Upper lobe of left lung (tissue), 6 donors: ENCODE results near the gene BATF2. TPM values are rescaled to one million over a fixed set of nuclear protein-coding genes. Genes with fewer than 3 reads are reported as not detected.

Source experiments
- ATAC-seq, 2 donors: fragments of 200-7000 bp; cut with Tn5 transposase; one replicate each; pipeline ENCODE4 v1.9.1; 2022; ENCODE audit warnings: mild to moderate bottlenecking in 2 of 2, moderate library complexity in 2 of 2; ENCODE audit not compliant: low FRiP score in 2 of 2
- DNase-seq, 2 donors: peaks; one replicate each; pipeline ENCODE4 v3.0.0-alpha.2; 2019 to 2020
- H3K27ac ChIP-seq, 4 donors: fragments of 200-600 bp; sonication (generic); one replicate each; pipeline ENCODE4 v1.5.1; 2016 to 2019
- H3K27me3 ChIP-seq, 4 donors: fragments of 200-600 bp; sonication (generic); one replicate each; pipeline ENCODE4 v1.5.1; 2017 to 2019
- H3K36me3 ChIP-seq, 4 donors: fragments of 200-600 bp; sonication (generic); one replicate each; pipeline ENCODE4 v1.5.1; 2016 to 2019
- H3K4me1 ChIP-seq, 4 donors: fragments of 200-600 bp; sonication (generic); one replicate each; pipeline ENCODE4 v1.5.1; 2018 to 2019
- H3K4me3 ChIP-seq, 4 donors: fragments of 200-600 bp; sonication (generic); one replicate each; pipeline ENCODE4 v1.5.1; 2017 to 2019; ENCODE audit warnings: mild to moderate bottlenecking in 2 of 4, moderate library complexity in 1 of 4
- H3K9me3 ChIP-seq, 4 donors: fragments of 200-600 bp; sonication (generic); one replicate each; pipeline ENCODE4 v1.5.1; 2018 to 2019
- CTCF ChIP-seq, 6 experiments: fragments of 450-650 bp in 4 of 6; fragments of 200-600 bp in 2 of 6; sonication (generic) in 2 of 6; IDR thresholded peaks; one replicate each; pipeline ENCODE4 v1.5.1; 2016 to 2019; ENCODE audit warnings: antibody characterized with exemption in 6 of 6
- EP300 ChIP-seq, 4 donors: sonication (generic); formaldehyde crosslinking; IDR thresholded peaks; one replicate each; pipeline ENCODE4 v1.5.1; 2017; ENCODE audit warnings: antibody characterized with exemption in 4 of 4, control low read depth in 2 of 4
- POLR2A ChIP-seq, 4 donors: fragments of 450-650 bp; IDR thresholded peaks; one replicate each; pipeline ENCODE4 v1.5.1; 2016 to 2017; ENCODE audit warnings: antibody characterized with exemption in 4 of 4, mild to moderate bottlenecking in 2 of 4
- POLR2AphosphoS5 ChIP-seq, 2 donors: sonication (generic); formaldehyde crosslinking; IDR thresholded peaks; one replicate each; pipeline ENCODE4 v1.5.1; 2017; ENCODE audit warnings: antibody characterized with exemption in 2 of 2
- WGBS, 2 donors: methylation state at CpG; one replicate each; pipeline ENCODE4 v1.1.5; 2017 to 2018; 5-methylcytosine and 5-hydroxymethylcytosine counted together
- total RNA-seq, 6 donors: library from RNA; depleted of rRNA in 4 of 6; stranded (reverse); fragments of >200 nt in 4 of 6; gene quantifications; one replicate each; pipeline versions ENCODE4 v1.1.0 to v1.2.1, GENCODE V29; 2016 to 2021
- donor health status: DM: no; HTN: no; CAD: no; lungs with moderate emphysema.
- donor health status: DM: no; HTN: yes; CAD: no; lungs with severe emphysema.

Gene BATF2
- total RNA-seq, 6 donors from 2014 or later, result 1.7 to 36.7 (median 6.0) TPM

GRCh38 chr11:64974124-64974523 is 22.6 kb downstream of the BATF2 start:
- Histone ChIP-seq H3K36me3 (no peaks in the 10 kb centered on the region), H3K27me3 (no peaks in the 10 kb centered on the region), H3K9me3 (no peaks in the 10 kb centered on the region), H3K27ac (no peak overlapping the region), H3K4me1 (peaks cover 8 to 13% (median 10%) of the 10 kb centered on the region in 4 donors), H3K4me3 (no peak overlapping the region)
- 78 to 86% methylated on average over 5 of the region's 5 CpGs for WGBS, 2 donors
- ATAC-seq (no peak), DNase-seq (no peak)
- TF ChIP-seq POLR2AphosphoS5 (IDR thresholded peaks at IDR 0.05) (no peak), EP300 (IDR thresholded peaks at IDR 0.05) (no peak), CTCF (IDR thresholded peaks at IDR 0.05) (no peak), POLR2A (IDR thresholded peaks at IDR 0.05) (no peak)

GRCh38 chr11:64971421-64972233 is 25.1 kb downstream of the BATF2 start, which contains the start of gene MAJIN:
Gene MAJIN (minus strand): TSS chr11:64972108. CDS start chr11:64959405, 12,703 bp downstream.
- ATAC-seq (peak; percentile 55 to 92), DNase-seq (peak; percentile 68 to 97)
- 21 to 28% methylated on average over 45 to 67 of the region's 69 CpGs for WGBS, 2 donors
- TF ChIP-seq EP300 (IDR thresholded peaks at IDR 0.05) (no peak), CTCF (IDR thresholded peaks at IDR 0.05) (peak in 1 of 6 experiments; percentile 5), POLR2A (IDR thresholded peaks at IDR 0.05) (peak in 1 of 4 donors; percentile 29), POLR2AphosphoS5 (IDR thresholded peaks at IDR 0.05) (peak in 1 of 2 donors; percentile 43)
- H3K27me3 ChIP-seq, result no peaks in the 10 kb centered on the region
- no peaks in the 10 kb centered on the region for H3K36me3 ChIP-seq
- H3K27ac ChIP-seq, result peak within 1 kb of the TSS; percentile 27 to 73 (median 44)
- no peaks in the 10 kb centered on the region for H3K9me3 ChIP-seq
- peaks cover 8 to 13% (median 10%) of the 10 kb centered on the region in 4 donors for H3K4me1 ChIP-seq
- peak within 1 kb of the TSS; percentile 18 to 46 (median 35) for H3K4me3 ChIP-seq

- WGBS, 2 donors, result 78 to 80% methylated on average over 8 of the region's 8 CpGs
- no peaks in the 10 kb centered on the region for H3K9me3 ChIP-seq
- no peaks in the 10 kb centered on the region for H3K36me3 ChIP-seq
- no peak for TF ChIP-seq POLR2A (IDR thresholded peaks at IDR 0.05)
- H3K4me1 ChIP-seq, result peaks cover 8 to 13% (median 10%) of the 10 kb centered on the region in 4 donors
- no peak for DNase-seq
- no peak overlapping the region for H3K27ac ChIP-seq
- ATAC-seq, result no peak
- H3K4me3 ChIP-seq, result no peak overlapping the region
- H3K27me3 ChIP-seq, result no peaks in the 10 kb centered on the region
These were observed 26.0 kb downstream of the BATF2 start for GRCh38 chr11:64970731-64971151.

- ATAC-seq, result no peak
These were observed 27.6 kb downstream of the BATF2 start for GRCh38 chr11:64969209-64969608.

GRCh38 chr11:64967375-64967774 is 29.4 kb downstream of the BATF2 start:
- Histone ChIP-seq H3K4me1 (peaks cover 8 to 12% (median 11%) of the 10 kb centered on the region in 4 donors), H3K36me3 (no peaks in the 10 kb centered on the region), H3K27ac (no peak overlapping the region), H3K9me3 (no peaks in the 10 kb centered on the region), H3K4me3 (no peak overlapping the region), H3K27me3 (no peaks in the 10 kb centered on the region)
- TF ChIP-seq POLR2AphosphoS5 (IDR thresholded peaks at IDR 0.05) (no peak), CTCF (IDR thresholded peaks at IDR 0.05) (no peak), POLR2A (IDR thresholded peaks at IDR 0.05) (no peak), EP300 (IDR thresholded peaks at IDR 0.05) (no peak)
- DNase-seq (no peak), ATAC-seq (no peak)
- WGBS, 2 donors, result 83 to 88% methylated on average over 3 of the region's 3 CpGs

More at GRCh38 chr11:64969209-64969608, 27.6 kb downstream of the BATF2 start:
- Histone ChIP-seq H3K27ac (no peak overlapping the region), H3K4me1 (peaks cover 9 to 13% (median 12%) of the 10 kb centered on the region in 4 donors), H3K4me3 (no peak overlapping the region), H3K36me3 (no peaks in the 10 kb centered on the region), H3K9me3 (no peaks in the 10 kb centered on the region), H3K27me3 (no peaks in the 10 kb centered on the region)
- no peak for TF ChIP-seq POLR2A (IDR thresholded peaks at IDR 0.05)
- whole genome bisulfite sequencing, 2 donors, result 53 to 58% methylated on average over 5 of the region's 5 CpGs
- no peak for DNase-seq
